Measurements from ENCODE around the gene ADCY2.
"Not testable (repeated sequence)": the region's sequence is repeated elsewhere in the genome, so short reads cannot be mapped to it uniquely, and the experiment has no call there.

The ADCY2 gene

DNA sequence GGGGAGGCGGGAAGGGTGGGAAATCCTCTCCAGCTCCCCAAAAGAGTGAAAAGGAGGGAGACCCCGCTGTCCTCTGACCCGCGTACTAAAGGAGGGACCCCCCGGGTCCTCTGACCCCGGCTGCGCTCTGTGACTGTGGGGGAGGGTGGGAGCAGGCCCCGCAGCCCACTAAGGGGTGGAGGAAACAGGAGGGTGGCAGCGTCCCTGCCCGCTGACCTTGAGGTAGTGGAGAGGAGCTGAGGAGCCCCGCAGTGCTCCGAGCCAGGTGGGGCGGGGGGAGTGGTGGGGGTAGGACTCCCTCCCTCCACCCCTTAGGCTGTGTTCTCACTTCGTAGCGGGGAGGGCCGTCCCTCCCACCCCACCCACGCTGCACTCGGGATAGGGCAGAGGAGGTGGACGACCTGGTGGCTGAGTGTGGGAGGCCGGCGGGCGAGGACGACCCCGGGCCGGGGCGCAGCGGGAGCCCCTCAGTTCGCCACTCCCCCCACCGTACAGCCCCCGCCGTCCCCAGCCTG is 449 bp upstream of the ADCY2 start:
- no peak for DNase-seq (ENCODE audit: low read depth, low spot score)

DNA sequence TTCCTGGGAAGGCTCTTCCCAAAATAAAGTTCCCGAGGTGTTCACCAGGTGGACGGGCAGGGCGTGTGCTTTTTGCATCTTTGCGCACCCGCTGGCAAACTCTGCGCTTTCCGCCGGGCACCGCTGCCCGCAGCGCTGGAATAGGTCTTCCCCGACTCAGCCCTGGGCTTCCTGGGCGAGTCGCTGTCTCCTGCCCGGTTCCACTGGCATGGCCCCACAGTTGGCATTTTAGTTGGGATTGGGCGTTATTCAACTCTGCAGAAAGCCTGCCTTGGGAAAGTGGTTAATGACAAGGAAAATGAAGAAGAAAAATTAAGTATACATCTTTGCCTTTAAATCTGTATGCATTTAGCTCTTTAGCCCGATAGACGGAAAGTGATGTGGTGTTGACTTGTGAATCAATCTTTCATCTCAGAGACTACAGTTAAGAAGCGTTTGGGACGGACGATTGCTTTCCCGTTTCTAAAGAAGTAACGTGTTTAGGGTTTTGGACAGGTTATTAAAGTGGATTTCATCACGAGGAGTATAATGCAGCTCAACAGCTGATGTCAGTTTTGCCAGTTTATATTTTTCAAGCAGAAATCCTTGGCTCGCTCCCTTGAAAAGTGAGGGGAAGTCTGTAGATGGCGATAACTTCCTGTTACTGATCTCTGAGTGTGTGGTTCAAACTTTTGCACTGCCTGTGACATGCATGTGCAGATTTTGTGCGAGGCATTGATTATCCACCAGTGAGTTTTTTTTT is 946 bp downstream of the ADCY2 start:
- peak; percentile 40 for DNase-seq (ENCODE audit: low read depth, low spot score)

DNA sequence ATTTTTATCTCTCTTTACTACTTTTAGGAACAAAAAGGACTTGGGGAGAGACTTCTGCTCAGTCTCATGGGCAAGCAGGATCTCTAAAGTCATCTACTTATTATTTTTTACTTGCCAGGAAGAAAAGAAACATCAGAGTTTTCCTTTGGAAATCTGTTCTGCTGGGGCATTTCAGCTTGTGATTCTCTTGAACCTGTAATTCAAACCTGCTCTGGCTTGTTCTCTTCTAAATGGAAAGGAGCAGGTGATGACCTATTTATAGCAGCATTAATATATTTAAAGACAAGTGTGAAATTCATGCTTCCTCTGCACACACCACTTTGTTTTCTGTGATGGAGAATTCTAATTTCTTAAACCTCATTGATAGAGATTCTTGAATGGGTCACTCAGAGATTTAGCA is 2.0 kb downstream of the ADCY2 start:
- DNase-seq (ENCODE audit: low read depth, low spot score): no peak

DNA sequence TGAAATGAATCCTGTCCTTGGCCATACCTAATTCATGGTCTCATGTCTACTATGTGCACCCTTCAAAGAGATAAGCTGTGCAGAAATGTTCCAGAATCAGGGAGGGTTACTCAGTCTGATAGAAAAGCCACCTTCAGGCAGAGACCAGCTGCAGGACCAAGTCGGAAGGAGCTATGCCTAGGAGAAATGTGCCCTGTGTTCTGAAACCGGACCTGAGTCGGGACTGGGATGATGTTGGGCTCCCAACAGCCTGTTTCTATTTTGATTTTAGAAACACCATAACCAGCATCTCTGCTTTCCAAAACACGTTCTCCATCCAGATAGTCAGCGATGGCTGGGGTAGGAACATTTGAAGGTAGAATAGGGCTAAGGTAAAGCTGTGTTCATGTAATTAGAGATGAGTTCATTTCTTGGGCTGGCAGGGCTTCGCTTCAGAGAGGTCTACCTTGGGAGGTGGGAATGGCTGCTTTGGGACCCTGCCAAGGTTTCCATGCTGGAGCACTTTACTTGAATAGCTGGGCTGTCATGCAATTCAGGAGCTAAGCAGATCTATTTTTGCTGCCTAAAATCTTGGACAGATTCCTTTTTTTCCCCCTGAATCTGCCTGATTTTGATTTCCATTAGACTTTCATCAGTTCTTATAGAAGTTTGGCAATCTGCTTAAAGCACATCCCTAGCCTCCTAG is 2.8 kb downstream of the ADCY2 start:
- no peak for DNase-seq (ENCODE audit: low read depth, low spot score)

DNA sequence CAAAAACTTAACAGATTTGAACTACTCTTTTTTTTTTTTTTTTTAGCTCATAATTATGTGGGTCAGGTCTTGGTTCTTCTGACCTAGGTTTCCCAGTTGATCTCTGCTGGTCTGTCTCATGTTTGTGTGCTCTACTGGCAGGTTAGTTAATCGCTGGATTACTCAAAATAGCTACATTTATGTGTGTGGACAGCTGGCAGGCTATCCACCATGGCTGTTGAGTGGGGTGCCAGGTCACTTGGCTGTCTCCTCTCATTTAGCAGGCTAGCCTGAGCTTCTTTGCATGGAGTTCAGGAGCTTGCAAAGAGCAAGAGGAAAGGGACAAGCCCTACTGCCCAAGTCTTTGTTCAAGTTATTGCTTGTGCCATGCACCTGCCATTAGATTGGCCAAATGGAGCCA is 9.3 kb downstream of the ADCY2 start:
- DNase-seq (ENCODE audit: low read depth, low spot score): no peak

DNA sequence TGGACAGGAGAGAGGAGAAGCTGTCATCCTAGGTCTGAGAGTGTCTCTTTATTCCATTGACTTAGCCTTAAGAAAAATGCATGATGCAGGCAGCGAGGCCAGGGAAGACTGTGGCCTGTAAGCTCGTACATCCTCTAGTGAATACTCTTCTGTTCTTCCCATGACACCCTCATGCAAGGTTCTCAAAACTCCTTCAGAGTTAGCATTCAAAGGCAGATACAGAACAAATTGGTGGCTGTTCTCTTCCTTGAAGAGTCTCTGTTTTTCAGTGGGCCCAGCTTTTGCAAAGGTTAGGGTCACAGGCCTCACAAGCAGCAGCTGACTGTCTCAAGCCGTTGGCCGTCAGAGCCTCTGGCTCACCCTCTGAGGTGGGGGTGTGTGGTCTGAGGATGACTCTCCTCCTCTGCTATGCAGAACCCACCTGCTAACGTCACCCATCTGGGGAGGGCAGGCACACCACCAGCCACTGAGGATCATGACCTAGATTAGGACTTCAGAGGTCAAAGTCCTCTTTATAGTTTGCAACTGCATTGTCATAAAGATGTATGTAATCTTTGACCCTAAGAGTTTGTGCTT is 15.1 kb downstream of the ADCY2 start:
- DNase-seq (ENCODE audit: low read depth, low spot score): peak; percentile 40

DNA sequence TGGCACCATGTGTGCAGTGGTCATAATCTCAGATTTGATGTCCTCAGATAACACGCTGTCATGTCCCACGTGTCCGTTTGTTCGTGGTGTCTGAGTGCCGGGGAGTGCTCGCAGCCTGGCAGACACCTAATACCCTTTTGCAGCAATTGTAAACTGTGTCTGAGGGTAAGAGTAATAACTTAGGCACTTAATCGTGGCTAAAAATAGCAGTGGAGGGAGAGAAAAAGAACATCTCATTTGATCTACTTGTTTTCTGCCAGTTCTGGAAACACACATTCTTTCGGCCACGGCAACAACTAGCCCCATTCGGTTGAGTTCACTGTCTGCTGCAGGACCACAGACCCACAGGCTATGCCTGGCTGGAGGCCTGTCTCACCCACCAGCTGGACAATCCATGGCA is 16.5 kb downstream of the ADCY2 start:
- DNase-seq (ENCODE audit: low read depth, low spot score): no peak

DNA sequence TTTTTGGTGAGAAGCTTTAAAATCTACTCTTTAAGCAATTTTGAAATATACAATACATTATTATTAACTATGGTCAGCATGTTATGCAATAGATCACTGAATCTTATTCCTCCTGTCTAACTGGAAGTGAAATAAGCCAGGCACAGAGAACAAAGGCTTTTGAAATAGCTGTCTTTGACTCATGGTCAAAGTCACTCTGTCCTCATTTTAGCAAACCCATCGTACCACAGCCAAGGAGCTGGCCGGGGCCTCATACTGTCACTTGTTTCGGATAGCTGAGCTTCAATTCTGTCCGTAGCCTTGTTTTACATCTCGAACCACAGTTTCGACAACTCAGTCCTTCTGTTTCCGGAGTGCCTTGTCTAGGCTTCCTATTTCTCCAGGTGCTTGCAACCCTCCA is 19.2 kb downstream of the ADCY2 start:
- no peak for DNase-seq (ENCODE audit: low read depth, low spot score)

DNA sequence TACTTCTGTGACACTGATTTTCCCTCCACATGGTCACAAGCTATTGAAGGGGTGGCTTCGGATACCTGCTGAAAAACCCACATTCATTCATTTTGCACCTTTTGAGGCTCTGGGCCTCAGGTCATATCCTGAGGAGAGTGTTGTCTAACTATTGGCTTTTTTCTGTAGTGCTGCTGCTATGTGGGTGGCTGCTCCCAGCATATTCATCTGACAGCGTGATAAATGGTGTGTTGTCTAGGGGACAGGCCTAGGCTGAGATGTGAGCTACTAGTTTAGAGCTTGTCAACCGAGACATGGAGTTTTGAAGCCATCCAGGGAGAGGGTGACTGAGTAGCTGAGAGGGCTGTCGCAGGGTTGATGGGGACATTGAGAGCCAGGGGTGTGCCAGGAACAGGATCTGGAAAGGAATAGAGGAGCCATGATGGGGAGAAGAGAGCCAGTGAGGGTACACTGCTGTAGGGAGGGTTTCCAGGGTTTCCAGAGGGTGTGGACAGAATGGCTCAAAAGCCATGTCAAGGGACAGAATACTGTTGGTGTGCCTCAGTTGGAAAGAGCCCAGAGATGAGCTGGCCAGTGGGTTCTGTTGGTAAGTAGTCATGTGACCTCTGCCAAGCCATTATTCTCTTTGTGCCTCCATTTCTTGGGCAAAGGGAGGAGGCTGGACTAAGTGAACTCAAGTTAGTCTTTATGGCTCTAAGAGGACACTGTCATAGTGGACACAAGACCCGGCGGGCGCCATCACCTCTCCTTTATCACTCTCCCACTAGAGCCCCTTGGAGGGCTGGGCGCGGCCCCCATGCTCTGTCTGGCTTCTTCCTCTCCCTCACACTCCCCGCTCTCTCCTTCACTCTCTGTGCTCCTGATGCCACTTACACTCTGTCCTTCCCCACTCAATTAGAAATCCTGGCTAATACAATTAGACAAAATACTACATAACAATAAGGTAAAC is 19.9 kb downstream of the ADCY2 start:
- no peak for DNase-seq (ENCODE audit: low read depth, low spot score)

DNA sequence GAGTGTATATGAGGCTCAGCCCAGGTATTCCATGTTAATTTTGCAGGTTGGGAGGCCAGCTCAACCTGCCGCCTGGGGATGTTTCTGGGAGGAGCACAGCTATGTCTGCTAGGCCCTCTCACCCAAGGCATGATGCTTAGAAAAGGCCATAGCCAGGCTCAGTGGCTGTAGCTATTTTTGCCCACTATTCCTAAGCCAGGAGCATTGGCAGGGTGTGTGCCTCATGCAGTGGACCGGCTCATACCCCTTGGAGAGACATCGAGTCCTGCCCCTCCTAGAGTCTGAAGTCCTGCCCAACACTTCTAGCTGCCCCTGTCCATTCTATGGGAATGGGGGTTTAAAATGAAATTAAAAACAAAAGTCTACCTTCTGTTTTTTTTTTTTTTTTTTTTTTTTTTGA is 22.3 kb downstream of the ADCY2 start:
- DNase-seq (ENCODE audit: low read depth, low spot score): no peak

DNA sequence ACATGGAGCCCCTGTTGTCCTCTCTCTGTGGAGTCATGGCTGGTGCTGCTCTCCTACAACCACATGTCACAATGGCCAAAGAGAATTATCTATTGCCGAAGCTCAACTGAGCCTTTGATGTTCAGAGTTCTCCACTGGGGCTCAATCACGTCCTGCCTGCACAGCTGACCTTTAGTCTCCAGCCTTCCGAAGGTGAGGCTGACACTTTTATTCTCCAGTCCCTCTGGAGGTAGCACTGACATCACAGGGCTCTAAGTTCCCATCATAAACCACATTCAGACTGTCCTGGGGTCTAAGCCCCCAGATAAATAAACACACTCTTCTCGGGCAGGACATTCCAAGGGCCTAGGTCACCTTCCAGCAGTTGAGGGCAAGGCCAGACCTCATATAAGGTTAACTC is 23.4 kb downstream of the ADCY2 start:
- DNase-seq (ENCODE audit: low read depth, low spot score): peak; percentile 46

DNA sequence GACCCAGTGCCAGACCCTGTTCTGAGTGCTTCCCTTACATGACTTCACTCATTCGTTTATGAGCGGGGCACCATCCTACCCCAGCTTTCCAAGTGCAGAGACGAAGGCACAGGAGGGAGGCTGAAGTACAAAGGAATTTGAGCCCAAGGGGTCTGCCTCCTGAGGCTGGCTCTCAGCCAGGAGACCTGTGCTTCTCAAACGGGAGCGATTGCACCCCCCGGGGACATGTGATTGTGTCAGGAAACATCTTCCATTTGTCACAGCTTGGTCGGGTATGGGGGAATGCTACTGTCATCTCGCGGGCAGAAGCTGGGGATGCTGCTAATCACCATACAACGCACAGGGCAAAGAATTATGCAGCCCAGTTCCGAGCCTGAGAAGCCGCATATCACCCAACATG is 23.9 kb downstream of the ADCY2 start:
- peak; percentile 71 for DNase-seq (ENCODE audit: low read depth, low spot score)

DNA sequence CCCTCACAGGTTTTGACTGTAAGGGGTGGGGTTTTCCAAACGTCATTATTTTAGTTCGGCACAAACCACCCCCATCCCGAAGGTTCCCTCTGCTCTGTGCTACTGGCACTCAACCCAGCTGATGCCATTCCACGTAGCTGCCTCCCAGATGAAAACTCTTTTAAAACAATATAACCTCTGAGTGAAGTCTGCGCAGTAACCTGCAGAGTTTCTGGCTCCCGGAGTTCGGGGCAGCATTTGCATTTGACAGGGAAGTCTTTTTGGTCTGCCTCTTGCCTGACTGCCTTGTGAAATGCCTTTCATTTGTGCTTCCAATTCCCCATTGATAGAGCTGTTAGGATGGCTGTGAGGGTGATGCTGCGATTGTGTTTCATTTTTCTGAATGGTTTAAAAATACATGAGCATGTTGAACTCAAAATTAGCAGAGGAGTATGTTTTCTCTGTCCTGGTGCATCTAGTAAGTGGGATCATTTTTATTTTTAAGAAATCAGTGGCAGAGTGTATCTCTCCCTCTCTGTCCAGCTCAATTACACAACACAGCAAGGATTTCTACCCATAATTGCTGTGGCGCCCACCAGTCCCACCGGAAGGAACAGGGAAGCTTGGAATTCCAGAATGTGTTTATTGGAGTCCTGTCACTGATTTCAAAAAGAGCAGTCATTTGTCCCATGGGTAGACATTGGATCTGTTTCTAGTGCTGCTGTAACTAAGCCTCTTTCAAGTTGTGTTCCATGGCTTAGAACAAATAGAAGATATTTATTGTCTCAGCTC is 24.8 kb downstream of the ADCY2 start:
- DNase-seq (ENCODE audit: low read depth, low spot score): peak; percentile 67

DNA sequence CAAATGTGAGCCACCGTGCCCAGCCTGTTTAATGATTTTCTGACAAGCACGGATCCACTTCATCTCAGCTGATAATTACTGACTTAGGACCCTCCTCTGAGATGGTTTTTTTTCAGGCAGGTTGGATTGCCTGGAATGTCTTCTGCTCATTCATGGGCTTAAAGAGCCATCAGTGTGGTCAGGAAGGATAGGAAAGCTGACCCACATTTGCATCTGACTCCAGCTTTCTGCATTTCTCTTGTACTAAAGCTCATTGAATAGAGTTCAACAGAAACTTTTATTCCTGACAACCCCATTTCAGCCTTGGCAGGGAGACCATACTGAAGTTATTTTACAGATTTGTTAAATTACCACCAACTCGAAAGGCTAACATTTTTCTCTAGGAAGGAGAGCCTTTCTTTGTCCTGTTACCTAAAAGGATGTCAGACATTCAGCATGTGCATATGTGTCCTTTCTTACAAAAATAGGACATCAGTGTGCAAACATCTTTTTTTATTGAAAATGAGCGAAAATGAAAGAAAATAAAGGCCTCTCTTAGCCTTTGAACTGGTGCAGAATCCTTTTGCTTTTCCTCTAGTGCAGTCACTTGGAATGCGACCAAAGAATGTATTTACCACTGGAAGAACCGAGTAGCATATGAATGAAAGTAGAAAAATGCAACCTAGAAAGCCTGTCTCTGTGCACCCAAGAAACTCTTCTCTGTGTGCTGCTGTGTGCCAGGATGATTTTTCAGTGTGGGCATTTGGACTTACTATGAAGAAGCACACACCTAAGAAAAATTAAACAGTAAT is 26.6 kb downstream of the ADCY2 start:
- peak; percentile 27 for DNase-seq (ENCODE audit: low read depth, low spot score)

DNA sequence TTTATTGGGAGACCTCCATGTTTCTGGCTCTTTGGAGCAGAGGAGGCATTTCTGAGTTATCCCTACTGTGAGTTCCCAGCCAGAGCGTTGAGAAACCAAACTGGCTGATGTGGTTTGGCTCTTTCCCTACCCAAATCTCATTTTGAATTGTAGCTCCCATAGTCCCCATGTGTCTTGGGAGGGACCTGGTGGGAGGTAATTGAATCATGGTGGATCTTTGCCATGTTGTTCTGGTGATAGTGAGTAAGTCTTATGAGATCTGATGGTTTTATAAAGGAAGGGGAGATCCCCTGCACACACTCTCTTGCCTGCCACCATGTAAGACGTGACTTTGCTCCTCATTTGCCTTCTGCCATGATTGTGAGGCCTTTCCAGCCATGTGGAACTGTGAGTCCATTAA is 27.3 kb downstream of the ADCY2 start:
- not testable (repeated sequence) for DNase-seq (ENCODE audit: low read depth, low spot score)

DNA sequence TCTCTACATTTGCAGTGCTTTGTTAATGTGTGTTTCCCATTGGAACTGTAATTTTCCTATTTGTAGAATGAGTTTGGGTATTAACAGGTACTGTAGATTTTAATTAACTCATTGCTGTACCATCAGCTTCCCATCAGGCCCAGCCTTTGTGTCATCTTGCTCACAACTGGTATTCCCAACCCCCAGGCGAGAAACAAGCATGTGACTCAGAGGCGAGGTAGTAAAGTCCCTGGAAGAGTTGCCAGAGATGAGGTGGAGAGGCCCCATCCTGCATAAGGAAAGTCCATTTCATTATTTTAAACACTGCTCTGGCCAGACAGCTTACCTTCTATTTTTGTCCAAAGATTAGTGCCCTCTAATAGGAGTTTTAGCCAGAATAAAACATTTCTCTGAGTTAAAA is 29.9 kb downstream of the ADCY2 start:
- DNase-seq (ENCODE audit: low read depth, low spot score): peak; percentile 28

DNA sequence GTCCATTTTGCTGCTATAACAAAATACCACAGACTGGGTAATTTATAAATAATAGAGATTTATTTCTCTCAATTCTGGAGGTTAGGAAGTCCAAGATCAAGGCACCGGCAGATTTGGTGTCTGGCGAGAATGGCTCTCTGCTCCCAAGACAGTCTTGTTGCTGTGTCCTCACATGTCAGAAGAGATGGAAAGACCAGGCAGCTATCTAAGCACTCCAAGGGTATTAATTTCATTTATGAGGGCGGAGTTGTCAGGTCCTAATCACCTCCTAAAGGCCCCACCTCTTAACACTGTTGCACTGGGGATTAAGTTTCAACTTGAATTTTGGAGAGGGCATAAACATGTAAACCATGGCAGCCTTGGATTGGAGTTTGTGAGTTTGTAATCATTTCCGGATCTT is 30.3 kb downstream of the ADCY2 start:
- DNase-seq (ENCODE audit: low read depth, low spot score): no peak

DNA sequence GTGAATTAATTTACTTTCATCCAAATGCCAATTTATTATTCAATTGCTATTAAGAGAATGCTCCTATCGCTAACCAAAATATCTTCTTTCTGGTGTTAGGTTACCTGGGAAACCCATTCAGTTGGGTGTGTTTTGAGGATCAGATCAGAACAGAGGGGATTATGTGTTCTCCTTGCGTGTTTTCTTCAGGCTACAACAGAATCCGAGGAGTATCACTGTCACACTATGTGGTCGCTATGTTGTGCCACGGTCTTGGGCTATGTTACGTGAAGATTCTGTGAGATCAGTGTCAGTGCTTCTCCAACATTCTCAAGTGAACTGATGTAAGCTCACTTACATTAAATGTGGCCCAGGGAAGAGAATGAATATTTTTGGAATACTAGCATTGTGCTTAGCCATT is 39.0 kb downstream of the ADCY2 start:
- DNase-seq (ENCODE audit: low read depth, low spot score): no peak

DNA sequence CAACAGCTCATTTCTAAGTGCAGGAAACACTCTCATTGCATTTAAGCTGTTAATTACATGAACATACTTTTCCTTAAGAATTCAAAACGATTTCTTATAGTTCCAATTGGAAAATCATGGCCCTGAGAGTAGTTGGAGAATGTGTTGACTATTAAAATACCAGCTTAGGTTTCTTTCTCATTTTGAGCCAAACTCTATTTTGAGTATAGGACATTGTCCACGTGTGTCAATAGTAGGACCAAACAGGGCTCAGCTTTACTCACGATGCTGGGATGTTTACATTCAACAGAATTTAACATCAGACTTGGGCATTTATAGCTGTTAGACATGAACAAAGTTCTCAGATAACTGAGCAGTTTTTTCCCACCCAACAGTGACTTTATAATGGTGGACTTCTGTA is 39.6 kb downstream of the ADCY2 start:
- no peak for DNase-seq (ENCODE audit: low read depth, low spot score)

DNA sequence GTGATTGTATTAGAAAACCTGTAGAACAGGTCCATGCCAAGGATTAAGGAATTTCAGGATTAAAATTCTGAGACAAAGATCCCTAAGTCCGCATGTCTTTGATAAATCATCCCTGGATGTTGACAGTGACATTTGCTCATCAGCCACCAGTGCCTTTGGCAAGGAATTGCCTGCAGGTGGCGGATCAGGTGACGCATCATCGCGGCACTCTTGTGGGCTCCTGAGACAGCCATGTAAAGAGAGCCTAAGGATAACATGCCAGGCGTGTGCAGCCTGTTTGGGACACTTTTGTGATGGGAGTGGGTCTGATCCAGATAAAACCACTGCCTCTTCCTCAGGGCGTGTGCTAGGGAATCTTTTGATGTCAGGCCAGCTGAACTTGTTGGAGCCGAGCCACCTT is 40.6 kb downstream of the ADCY2 start:
- peak; percentile 63 for DNase-seq (ENCODE audit: low read depth, low spot score)
